Central memory CD4-positive, alpha-beta T cell (primary cell): ENCODE results near the gene SUZ12.
A peak's percentile ranks its signal among the peaks of the same experiment; 100 is the strongest.
"Not testable (repeated sequence)": the region's sequence is repeated elsewhere in the genome, so short reads cannot be mapped to it uniquely, and the experiment has no call there.

Source experiments
- DNase-seq: peaks from one replicate; pipeline ENCODE4 v3.0.0; 2022

The SUZ12 gene

DNA sequence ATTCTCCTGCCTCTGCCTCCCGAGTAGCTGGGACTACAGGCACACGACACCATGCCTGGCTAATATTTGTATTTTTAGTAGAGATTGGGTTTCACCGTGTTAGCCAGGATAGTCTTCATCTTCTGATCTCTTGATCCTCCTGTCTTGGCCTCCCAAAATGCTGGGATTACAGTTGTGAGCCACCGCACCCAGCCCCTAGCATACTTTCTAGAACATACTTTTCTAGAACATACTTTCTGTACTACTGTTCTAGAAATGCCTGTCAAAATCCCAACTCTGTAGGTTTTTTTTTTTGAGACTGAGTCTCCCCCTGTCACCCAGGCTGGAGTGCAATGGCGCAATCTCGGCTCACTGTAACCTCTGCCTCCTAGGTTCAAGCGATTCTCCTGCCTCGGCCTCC is 27.3 kb downstream of the SUZ12 start:
- not testable (repeated sequence) for DNase-seq

DNA sequence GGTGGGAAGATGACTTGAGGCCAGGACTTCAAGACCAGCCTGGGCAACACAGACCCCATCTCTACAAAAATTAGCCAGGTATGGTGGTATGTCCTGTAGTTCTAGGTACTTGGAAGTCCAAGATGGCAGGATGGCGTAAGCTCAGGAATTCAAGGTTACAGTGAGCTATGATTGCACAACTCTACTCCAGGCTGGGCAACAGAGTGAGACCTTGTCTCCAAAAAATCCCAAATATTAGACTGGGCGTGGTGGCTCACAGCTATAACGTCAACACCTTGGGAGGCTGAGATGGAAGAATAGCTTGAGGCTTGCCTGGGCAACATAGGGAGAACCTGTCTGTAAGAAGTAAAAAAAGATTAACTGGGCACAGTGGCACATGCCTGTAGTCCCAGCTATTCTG is 30.8 kb downstream of the SUZ12 start:
- no peak for DNase-seq

DNA sequence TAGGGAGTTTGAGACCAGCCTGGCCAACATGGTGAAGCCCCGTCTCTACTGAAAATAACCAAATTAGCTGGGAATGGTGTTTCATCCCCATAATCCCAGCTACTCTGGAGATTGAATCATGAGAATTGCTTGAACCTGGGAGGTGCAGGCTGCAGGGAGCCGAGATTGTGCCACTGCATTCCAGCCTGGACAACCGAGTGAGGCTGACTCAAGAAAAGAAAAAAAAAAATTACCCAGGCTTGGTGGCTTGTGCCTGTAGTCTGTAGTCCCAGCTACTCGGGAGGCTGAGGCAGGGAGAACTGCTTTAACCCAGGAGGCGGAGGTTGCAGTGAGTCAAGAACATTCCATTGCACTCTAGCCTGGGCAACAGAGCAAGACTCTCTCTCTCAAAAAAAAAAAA is 33.6 kb downstream of the SUZ12 start:
- not testable (repeated sequence) for DNase-seq

DNA sequence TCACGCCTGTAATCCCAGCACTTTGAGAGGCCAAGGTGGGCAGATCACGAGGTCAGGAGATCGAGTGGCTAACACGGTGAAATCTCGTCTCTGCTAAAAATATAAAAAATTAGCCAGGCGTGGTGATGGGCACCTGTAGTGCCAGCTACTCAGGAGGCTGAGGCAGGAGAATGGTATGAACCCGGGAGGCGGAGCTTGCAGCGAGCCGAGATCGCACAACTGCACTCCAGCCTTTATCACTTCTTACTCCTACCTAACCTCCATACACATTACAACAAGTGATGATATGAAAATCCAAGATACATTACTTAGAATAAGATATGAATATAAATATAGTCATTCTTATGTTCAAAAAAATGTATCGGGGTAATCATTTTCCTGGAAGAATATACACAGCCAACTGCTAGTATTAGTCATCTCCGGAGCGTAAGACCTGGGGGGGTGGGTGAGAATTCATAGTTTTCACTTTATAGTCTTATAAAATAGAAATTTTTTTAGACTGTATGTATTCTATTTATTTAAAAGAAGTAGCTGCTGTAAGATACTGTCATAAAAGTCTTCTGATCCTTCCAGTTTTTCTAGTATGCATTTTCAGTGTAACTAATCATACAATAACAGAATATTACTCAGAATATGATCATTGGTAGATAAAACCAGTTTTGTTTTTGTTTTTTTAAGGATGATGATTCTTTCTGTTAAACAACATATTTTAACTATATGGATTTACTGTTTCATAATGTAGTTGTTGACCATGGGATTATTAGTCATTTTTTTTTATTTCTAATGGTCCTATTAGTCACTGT is 37.7 kb downstream of the SUZ12 start:
- DNase-seq: not testable (repeated sequence)

DNA sequence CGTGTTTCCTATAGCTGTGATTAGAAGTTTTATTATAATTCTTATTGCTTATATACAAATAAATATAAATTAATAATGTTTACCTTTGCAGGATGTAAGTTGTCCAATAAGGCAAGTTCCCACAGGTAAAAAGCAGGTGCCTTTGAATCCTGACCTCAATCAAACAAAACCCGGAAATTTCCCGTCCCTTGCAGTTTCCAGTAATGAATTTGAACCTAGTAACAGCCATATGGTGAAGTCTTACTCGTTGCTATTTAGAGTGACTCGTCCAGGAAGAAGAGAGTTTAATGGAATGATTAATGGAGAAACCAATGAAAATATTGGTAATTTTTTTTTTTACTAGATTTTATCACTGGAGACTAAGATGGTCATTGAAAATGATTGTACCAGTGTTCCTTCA is 38.6 kb downstream of the SUZ12 start:
- not testable (repeated sequence) for DNase-seq

DNA sequence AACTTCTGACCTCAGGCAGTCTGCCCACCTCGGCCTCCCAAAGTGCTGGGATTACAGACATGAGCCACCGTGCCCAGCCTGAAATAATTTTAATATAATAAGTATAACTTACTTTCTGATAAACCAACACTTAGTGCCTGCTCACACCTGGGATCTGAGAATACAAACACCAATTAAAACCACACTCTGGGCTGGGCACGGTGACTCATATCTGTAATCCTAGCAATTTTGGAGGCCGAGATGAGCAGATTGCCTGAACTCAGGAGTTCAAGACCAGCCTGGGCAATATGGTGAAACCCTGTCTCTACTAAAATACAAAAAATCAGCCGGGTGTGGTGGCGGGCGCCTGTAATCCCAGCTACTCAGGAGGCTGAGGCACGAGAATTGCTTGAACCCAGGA is 55.0 kb downstream of the SUZ12 start:
- not testable (repeated sequence) for DNase-seq

DNA sequence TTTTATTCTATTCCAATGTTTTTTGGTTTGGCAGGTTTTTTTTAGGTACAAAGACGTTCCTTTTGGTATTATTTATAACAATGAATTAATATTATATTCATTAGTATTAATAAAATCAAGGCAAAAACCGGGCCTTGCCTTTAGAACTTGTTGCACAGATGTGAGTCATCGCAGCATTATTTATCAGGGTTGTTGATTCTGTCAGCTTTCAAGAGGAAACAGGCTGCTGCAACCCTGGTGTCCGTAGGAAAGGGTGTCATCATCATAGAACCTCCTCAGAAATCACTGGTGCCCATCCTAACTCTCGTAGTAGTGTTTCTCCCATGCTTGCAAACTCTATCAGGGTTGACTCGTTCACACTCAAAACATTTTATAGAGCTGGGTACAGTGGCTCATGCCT is 60.2 kb downstream of the SUZ12 start:
- no peak for DNase-seq

DNA sequence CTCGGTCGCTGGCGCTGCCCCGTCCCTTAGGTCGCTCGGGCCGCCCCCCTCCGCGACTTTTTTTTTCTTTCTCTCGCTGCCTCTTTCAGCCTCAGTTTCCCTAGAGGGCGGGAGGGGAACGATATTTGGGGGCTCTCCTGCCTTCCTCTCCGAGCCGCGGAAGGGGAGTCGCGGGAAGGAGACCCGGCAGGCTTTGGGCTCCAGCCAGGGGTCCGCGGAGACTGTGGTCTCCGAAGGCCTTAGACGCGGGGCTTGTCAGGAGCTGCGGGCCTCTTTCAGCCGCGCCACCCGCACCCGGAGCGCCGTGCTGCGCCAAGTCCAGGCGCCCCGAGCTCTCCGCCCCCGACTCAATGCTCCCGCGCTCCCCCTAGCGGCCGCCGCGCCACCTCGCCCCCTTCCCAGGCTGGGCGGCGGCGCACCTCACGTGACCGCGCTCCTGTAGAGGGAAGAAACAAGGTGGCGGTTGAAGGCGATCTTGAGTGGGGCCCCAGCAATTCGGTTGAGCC is 70.2 kb downstream of the SUZ12 start, which contains the start of gene LRRC37B:
Gene LRRC37B, plus strand, starts transcription at position 427 of the 506 bp plus-strand sequence. CDS start 14,010 bp downstream, outside the sequence.
- peak; percentile 86 for DNase-seq

DNA sequence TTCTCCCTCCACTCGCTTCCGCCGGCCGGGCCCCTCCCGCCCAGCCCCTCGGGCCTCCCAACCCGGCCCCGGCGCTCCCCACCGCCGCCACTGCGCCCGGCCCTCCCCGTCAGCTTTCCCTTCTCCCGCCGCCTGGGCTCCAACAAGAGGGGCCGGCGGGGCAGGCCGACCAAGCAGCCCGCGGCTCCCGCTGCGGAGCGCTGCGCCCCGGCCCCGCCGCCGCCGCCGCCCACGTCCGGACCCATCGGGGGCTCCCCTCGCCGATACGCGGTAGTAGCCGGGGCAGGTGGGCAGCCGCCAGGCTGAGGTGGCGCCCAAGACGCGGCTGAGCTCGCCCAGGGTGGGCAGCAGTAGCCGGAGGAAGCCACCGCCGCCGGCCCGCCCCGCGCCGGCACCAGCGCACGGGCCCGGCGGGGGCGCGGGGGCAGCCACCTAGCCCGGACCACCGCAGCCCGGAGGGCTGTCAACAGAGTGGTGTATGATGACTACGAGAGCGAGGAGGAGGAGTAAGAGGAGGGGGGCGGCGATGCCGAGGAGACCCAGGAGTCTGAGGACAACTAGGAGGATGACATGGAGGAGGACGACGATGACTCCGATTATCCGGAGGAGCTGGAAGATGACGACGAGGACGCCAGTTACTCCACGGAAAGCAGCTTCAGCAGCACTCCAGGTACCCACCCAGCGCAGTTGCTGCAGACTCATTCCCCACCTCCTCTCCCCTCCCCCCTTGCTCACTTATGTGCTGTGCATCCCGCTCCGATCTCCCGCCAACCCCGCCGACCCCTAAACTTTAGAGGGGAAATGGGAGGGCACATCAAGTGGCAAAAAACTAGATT is 70.9 kb downstream of the SUZ12 start:
- peak; percentile 26 for DNase-seq

DNA sequence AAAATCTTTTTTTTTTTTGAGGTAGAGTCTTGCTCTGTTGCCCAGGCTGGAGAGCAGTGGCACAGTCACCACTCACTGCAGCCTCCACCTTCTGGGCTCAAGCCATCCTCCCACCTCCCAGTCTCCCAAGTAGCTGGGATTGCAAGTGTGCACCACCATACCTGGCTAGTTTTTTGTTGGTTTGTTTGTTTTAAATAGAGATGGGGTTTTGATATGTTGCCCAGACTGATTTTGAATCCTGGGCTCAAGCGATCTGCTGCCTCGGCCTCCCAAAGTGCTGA is 72.4 kb downstream of the SUZ12 start:
- no peak for DNase-seq

DNA sequence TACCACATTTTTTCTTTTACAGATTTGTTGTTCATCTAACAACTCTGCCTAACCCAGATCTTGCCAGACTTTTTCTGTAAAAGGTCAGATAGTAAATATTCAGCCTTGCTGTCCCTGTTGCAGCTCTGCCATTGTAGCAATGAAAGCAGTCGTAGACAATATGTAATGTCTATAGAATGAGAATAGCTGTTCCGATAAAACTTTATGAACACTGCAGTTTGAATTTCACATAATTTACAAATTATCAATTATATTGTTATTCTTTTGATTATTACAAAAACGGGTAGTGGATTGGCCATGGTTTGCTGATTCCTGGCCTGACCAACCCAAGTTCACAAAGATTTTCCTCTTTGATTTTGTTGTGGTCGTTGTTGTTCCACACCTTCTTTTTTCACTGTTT is 73.3 kb downstream of the SUZ12 start:
- DNase-seq: no peak

DNA sequence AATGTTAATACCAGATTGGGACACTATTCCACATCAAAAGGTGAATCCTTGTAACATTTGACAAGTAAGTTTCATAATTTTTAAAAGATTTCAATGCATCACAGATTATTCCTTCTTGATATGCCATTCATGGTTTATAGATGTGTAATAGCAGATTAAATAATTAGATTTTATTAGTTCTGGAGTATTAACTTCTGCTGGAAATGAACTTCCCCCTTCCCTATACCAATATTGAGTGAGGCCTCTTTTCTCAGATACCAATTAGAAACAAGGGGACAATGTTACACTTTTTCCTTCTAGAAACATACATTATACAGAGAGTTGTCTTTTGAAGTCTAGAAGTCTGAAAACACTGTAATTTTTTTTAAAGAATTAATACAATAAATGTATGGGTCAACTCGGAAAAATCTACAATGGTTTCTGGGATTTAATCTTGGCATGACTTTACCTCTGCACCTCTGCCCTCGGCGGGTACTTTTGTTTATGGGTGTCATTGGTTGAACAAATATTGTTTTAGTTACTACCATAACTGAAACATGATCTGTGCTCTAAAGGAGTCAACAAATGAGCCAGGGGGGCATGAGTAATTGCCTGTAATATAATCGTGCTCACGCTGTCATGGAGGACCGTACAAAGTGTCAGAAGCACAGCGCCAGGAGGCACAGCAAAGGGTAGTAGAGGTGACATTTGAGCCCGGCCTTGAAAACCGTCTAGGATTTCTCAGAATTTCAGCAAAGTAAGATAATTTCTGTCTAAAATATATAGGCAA is 78.6 kb downstream of the SUZ12 start:
- no peak for DNase-seq

DNA sequence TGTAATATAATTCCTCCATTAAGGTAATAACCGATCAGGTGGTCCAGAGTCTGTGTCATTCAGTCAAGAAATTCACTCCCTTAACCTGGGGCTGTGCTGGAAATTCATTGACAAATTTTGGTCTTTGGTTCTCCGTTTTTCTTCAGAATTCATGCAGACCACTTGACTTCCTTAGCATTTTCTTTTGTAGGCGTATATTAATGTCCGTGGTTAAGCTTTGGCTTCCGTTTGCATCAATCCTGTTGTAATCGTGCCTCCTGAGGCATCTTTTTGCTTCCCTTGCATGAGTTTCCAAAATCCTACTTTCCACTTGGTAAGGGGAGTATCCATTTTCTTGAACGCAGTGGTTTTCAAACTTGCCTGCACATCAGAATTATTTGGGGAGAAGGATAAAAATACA is 79.4 kb downstream of the SUZ12 start:
- no peak for DNase-seq

DNA sequence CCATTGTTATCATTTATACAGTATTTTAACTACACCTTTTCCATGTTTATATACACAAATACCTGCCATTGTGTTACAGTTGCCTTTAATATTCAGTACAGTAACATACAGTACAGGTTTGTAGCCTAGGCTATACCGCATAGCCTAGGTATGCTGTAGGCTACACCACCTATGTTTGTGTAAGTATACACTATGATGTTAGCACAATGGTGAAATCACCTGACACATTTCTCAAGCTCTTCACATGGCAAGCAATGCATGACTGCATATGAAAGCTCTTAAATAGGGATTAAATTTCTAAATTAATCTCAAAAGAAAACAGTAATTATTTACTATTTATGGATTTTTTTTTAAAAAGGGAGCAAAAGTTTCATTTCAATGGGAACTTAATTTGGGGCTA is 82.4 kb downstream of the SUZ12 start:
- DNase-seq: no peak

DNA sequence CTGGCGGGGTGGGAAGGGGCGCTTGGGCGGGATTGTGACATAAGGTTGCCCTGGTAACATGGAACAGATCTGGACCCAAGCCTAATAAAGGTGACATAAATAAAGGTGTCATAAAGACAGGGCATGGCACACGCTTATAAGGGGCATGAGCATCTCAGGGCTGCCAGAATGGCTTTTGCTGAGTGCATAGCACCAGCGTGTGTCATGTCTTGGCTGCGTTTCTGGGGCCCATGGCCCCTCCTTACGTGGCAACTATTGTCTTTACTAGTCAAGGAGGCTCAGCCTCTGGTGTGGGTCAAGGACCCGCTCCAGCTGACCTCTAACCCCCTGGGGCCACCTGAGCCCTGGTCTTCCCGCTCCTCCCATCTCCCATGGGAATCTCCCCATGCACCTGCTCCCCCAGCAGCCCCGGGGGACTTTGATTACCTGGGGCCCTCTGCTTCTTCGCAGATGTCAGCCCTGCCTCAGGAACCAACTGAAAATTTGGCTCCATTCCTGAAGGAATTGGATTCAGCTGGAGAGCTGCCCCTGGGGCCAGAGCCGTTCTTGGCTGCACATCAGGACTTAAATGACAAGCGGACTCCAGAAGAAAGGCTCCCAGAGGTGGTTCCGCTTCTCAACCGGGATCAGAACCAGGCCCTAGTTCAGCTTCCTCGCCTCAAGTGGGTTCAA is 84.3 kb downstream of the SUZ12 start:
- no peak for DNase-seq

DNA sequence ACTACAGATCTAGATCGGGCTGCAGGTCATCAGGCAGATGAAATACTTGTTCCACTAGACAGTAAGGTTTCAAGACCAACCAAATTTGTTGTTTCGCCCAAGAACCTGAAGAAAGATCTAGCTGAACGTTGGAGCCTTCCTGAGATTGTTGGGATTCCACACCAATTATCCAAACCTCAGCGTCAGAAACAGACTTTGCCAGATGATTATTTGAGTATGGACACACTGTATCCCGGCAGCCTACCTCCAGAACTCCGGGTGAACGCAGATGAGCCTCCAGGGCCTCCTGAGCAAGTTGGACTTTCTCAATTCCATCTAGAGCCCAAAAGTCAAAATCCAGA is 84.8 kb downstream of the SUZ12 start:
- no peak for DNase-seq

DNA sequence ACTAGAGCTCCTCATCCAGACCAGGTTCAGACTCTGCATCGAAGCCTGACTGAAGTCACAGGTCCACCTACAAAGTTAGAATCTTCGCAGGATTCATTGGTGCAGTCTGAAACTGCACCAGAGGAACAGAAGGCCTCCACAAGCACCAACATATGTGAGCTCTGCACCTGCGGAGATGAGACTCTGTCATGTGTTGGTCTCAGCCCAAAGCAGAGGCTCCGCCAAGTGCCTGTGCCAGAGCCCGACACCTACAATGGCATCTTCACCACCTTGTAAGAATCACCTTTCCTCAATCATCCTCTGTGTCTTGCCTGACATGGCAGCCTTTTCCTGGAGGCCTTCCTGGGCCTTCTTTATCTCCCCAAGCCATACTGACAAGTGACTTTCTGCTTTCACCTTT is 85.7 kb downstream of the SUZ12 start:
- not testable (repeated sequence) for DNase-seq

DNA sequence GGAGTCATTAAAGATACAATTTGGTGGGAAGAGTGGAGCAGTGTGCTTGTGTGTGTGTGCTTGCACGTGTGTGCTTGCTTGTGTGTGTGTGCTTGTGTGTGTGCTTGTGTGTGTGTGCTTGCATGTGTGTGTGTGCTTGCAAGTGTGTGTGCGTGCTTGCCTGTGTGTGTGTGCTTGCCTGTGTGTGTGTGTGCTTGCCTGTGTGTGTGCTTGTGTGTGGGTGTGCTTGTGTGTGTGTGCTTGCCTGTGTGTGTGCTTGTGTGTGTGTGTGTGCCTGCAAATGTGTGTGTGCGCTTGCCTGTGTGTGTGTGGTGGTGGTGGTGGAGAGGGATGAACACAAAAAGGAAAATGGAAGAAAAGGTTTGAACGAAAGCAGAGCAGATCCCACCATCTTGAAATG is 90.5 kb downstream of the SUZ12 start:
- DNase-seq: not testable (repeated sequence)

DNA sequence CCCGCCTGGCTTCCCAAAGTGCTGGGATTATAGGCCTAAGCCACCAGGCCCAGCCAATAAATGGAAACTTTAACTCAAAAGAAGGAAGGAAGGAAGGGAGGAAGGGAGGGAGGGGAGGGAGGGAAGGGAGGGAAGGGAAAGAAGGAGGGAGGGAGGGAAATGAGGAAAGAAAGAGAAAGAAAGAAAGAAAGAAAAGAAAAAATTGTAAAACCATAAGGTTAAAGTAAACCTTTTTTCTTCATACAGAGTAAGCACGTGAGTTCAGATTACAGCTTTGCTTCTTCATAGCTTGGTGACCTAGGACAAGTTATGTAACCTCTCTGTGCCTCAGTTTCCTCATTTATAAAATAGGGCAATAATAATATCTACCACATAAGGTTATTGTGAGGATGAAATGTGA is 96.4 kb downstream of the SUZ12 start:
- no peak for DNase-seq

DNA sequence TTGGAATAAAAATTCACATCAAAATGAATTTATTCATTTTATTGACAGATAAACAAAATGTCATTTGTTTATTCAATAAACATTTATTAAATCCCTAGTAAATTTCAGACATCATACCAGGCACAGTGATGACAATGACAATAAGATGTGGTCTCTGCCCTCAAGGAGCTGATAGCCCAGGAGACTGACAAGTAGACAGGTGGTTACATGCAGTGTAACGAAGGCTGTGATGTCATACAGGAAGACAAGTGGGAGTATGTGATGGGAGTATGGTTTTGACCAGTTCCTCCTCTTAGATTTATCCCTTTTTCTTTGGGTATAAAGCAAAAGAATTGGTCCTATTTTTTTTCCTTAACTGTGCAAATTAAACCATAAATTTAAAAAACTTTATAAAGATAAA is 97.0 kb downstream of the SUZ12 start:
- not testable (repeated sequence) for DNase-seq

DNA sequence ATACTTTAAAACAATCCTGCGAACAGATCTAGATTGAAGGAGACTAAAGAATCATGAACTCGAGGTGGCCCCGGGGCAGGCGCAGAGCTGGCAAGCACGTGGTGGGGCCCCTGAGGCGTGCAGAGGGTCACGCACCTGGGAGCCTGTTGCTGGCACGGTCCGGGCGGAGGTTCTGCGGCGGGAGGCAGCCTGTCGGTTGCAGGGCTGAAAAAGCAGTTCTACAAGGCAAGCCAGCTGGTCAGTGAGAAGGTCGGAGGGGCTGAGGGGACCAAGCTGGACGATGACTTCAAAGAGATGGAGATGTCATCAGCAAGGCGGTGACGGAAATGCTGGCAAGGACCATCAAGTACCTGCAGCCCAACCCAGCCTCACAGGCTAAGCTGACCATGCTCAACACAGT is 103.4 kb downstream of the SUZ12 start:
- not testable (repeated sequence) for DNase-seq

DNA sequence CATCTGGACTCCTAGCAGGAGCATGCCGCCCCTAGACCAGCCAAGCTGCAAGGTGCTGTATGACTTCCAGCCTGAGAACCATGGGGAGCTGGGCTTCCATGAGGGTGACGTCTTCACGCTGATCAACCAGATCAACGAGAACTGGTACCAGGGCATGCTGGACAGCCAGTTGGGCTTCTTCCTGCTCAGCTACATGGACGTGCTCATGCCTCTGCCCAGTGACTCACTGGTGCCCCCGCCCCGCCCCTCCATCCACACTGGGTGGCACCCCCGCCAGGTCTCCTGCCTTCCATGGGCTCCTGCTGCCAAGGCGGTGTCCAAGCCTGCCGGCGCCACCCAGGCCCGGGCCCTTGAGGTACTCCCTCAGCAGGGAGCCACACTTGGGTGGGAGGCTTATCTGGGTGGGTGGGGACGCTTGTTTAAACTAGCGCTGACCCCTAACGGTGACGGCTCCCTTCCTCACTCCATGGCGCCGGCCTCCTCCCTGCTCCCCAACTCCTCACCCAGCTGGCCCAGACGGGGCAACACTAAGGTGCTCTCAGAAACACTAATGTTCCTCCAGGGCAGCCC is 104.6 kb downstream of the SUZ12 start:
- not testable (repeated sequence) for DNase-seq
